H9 (cell line): ENCODE data around the gene RAI1. TPM values are rescaled to one million over a fixed set of nuclear protein-coding genes. Genes with fewer than 3 reads are reported as not detected.
A peak's percentile ranks its signal among the peaks of the same experiment; 100 is the strongest.

ENCODE experiments used
- DNase-seq: peaks from one replicate; pipeline ENCODE4 v3.0.0-alpha.2; 2017
- H2AFZ ChIP-seq: one replicate; pipeline ENCODE4 v1.6.1; 2013; ENCODE audit warnings: mild to moderate bottlenecking, low read length, control low read depth, moderate library complexity
- H2AK5ac ChIP-seq: 2 replicates; pipeline ENCODE4 v1.6.1; 2013; ENCODE audit warnings: low read length, control low read depth, mixed read lengths; ENCODE audit not compliant: insufficient read length
- H2BK120ac ChIP-seq: one replicate; pipeline ENCODE4 v1.6.1; 2013; ENCODE audit warnings: low read depth, mild to moderate bottlenecking, low read length, control low read depth, inconsistent platforms; ENCODE audit not compliant: poor library complexity, severe bottlenecking
- H2BK12ac ChIP-seq: 2 replicates; pipeline ENCODE4 v1.6.1; 2013; ENCODE audit warnings: low read length, control low read depth, mixed read lengths, low read depth; ENCODE audit not compliant: insufficient read length
- H2BK15ac ChIP-seq: 2 replicates; pipeline ENCODE4 v1.6.1; 2013; ENCODE audit warnings: low read depth, low read length, control low read depth
- H2BK20ac ChIP-seq: one replicate; pipeline ENCODE4 v1.6.1; 2013; ENCODE audit warnings: low read depth, mild to moderate bottlenecking, low read length, control low read depth, inconsistent platforms; ENCODE audit not compliant: poor library complexity, severe bottlenecking
- H2BK5ac ChIP-seq: 2 replicates; pipeline ENCODE4 v1.6.1; 2013; ENCODE audit warnings: low read length, control low read depth, mixed read lengths; ENCODE audit not compliant: insufficient read length
- H3K14ac ChIP-seq: 2 replicates; pipeline ENCODE4 v1.6.1; 2013; ENCODE audit warnings: low read length, control low read depth; ENCODE audit not compliant: insufficient read depth
- H3K18ac ChIP-seq: 2 replicates; pipeline ENCODE4 v1.6.1; 2013; ENCODE audit warnings: low read depth, mild to moderate bottlenecking, mixed read lengths, low read length, control low read depth; ENCODE audit not compliant: insufficient read length
- H3K23ac ChIP-seq: 2 replicates; pipeline ENCODE4 v1.6.1; 2013; ENCODE audit warnings: low read length, control low read depth, mixed read lengths, low read depth; ENCODE audit not compliant: insufficient read length
- H3K23me2 ChIP-seq: 2 replicates; pipeline ENCODE4 v1.6.1; 2013; ENCODE audit warnings: low read depth, mild to moderate bottlenecking, mixed read lengths, low read length, control low read depth; ENCODE audit not compliant: insufficient read length, poor library complexity, severe bottlenecking
- H3K27ac ChIP-seq: 2 replicates; pipeline ENCODE4 v1.5.1; 2013; ENCODE audit warnings: low read length, control low read depth, mixed read lengths, low read depth; ENCODE audit not compliant: insufficient read length
- H3K27me3 ChIP-seq: 2 replicates; pipeline ENCODE4 v1.6.1; 2013; ENCODE audit warnings: low read length, control low read depth, inconsistent platforms; ENCODE audit not compliant: insufficient read depth
- H3K4ac ChIP-seq: 2 replicates; pipeline ENCODE4 v1.6.1; 2013; ENCODE audit warnings: low read depth, mild to moderate bottlenecking, control low read depth, inconsistent platforms, low read length, moderate library complexity
- H3K4me1 ChIP-seq: 2 replicates; pipeline ENCODE4 v1.6.1; 2013; ENCODE audit warnings: low read length, control low read depth, inconsistent platforms; ENCODE audit not compliant: insufficient read depth
- H3K4me2 ChIP-seq: 2 replicates; pipeline ENCODE4 v1.6.1; 2013; ENCODE audit warnings: low read length, control low read depth, mixed read lengths; ENCODE audit not compliant: insufficient read length, insufficient read depth
- H3K56ac ChIP-seq: 2 replicates; pipeline ENCODE4 v1.6.1; 2013; ENCODE audit warnings: low read depth, mild to moderate bottlenecking, mixed read lengths, low read length, control low read depth; ENCODE audit not compliant: insufficient read length
- H3K79me1 ChIP-seq: 2 replicates; pipeline ENCODE4 v1.6.1; 2013; ENCODE audit warnings: low read depth, mild to moderate bottlenecking, moderate library complexity, low read length, control low read depth, inconsistent platforms; ENCODE audit not compliant: insufficient read depth, poor library complexity, severe bottlenecking
- H3K79me2 ChIP-seq: 2 replicates; pipeline ENCODE4 v1.6.1; 2013; ENCODE audit warnings: low read length, control low read depth, inconsistent platforms; ENCODE audit not compliant: insufficient read depth
- H3K9ac ChIP-seq: 2 replicates; pipeline ENCODE4 v1.6.1; 2013; ENCODE audit warnings: low read length, control low read depth, mixed read lengths; ENCODE audit not compliant: insufficient read length; ENCODE audit errors: extremely low read depth
- H3K9me3 ChIP-seq: one replicate; pipeline ENCODE4 v1.6.1; 2013; ENCODE audit warnings: low read depth, low read length, inconsistent platforms; ENCODE audit not compliant: control insufficient read depth
- H3T11ph ChIP-seq: one replicate; pipeline ENCODE4 v1.6.1; 2013; ENCODE audit warnings: mild to moderate bottlenecking, low read length, control low read depth, inconsistent platforms
- H4K20me1 ChIP-seq: one replicate; pipeline ENCODE4 v1.6.1; 2013; ENCODE audit not compliant: control insufficient read depth, insufficient read length, insufficient read depth
- H4K5ac ChIP-seq: 2 replicates; pipeline ENCODE4 v1.6.1; 2013; ENCODE audit warnings: low read depth, mild to moderate bottlenecking, mixed read lengths, low read length, control low read depth; ENCODE audit not compliant: insufficient read length
- H4K8ac ChIP-seq: replicated peaks from 2 replicates; pipeline ENCODE4 v1.6.1; 2013; ENCODE audit warnings: low read length, control low read depth, mixed read lengths, low read depth; ENCODE audit not compliant: insufficient read length
- H4K91ac ChIP-seq: 2 replicates; pipeline ENCODE4 v1.6.1; 2013; ENCODE audit warnings: low read depth, mild to moderate bottlenecking, moderate library complexity, mixed read lengths, low read length, control low read depth; ENCODE audit not compliant: insufficient read length
- H3K27ac Mint-ChIP-seq, 3 experiments: 2 replicates in 2 of 3; 3 replicates in 1 of 3; pipeline ENCODE4 v1.8.0; 2020 to 2021; ENCODE audit warnings: mixed read lengths in 3 of 3, mild to moderate bottlenecking in 1 of 3, moderate library complexity in 1 of 3
- H3K27me3 Mint-ChIP-seq: 2 replicates; pipeline ENCODE4 v1.8.0; 2021; ENCODE audit warnings: low read depth, mild to moderate bottlenecking, moderate library complexity, mixed read lengths
- H3K36me3 Mint-ChIP-seq, 3 experiments: 2 replicates in 2 of 3; 3 replicates in 1 of 3; pipeline ENCODE4 v1.8.0; 2020 to 2021; ENCODE audit warnings: low read depth in 3 of 3, mixed read lengths in 3 of 3; ENCODE audit not compliant: insufficient read depth in 1 of 3
- H3K4me1 Mint-ChIP-seq, 2 experiments: 2 replicates each; pipeline ENCODE4 v1.8.0; 2020; ENCODE audit warnings: mixed read lengths in 2 of 2
- H3K4me3 Mint-ChIP-seq, 2 experiments: 2 replicates in 1 of 2; 3 replicates in 1 of 2; pipeline ENCODE4 v1.8.0; 2020 to 2021; ENCODE audit warnings: mild to moderate bottlenecking in 2 of 2, mixed read lengths in 2 of 2, moderate library complexity in 1 of 2
- H3K9me3 Mint-ChIP-seq, 2 experiments: 2 replicates in 1 of 2; 3 replicates in 1 of 2; pipeline ENCODE4 v1.8.0; 2020; ENCODE audit warnings: mild to moderate bottlenecking in 2 of 2, mixed read lengths in 2 of 2, moderate library complexity in 1 of 2
- WGBS: extraction: QIAGEN DNeasy Blood & Tissue Kit; methylation state at CpG from one replicate; pipeline ENCODE4 v1.1.7; 2013; ENCODE audit warnings: missing lambda C conversion rate, low lambda C conversion rate, mixed read lengths; ENCODE audit not compliant: insufficient read length; ENCODE audit errors: extremely low coverage; 5-methylcytosine and 5-hydroxymethylcytosine counted together
- total RNA-seq: library from RNA; stranded (reverse); gene quantifications from 2 replicates; pipeline ENCODE4 v1.2.1, GENCODE V29; 2021
- TF ChIP-seq, protein P1 (sequence below): fragments of 200-600 bp; sonication (generic); conservative IDR thresholded peaks from 3 replicates; pipeline ENCODE4 v1.8.0; 2021; ENCODE audit warnings: antibody characterized with exemption, mild to moderate bottlenecking

Gene RAI1
- total RNA-seq, 1 experiment from 2014 or later = 1.5 TPM

DNA sequence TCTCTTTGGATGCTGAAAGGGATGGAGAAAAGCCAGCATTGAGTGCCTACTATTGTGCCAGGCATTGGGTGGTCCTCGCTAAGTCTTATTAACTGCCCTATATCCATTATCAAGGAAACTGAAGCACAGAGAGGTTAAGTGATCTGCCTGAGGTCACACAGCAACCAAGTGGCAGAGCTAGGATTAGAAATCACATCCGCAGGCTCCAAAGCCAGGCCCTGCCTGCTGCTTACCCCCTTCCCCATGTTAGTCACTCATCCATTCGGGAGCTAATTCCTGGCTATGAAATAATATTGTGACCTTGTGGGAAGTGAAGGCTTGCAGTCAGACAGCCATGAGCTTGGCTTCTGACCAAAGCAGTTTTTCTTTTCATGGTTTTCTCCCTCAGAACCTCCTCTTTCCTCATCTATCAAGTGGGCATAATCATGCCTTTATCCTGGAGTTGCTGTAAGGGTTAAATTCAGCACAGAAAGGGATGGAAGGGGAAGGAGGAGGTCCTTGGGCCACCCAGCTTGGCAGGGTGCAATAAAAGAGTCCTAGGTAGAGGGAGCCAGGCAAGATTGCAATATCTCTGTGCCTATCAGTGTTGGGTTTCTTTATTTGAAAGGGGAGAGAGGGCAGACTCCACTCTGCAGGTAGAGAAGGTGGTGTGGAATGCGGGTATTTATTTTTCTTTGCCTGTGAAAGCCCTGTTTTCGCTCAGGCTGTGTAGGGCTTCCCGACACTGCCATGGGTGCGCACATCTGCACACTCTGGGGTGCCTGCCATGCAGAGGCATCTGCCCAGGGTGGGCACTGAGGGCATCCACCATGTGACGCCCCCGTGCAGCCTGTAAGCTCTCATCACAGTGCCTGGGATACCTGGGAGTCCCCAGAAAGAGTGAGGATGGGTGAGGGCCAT lies 11.3 kb downstream of the RAI1 start:
- TF ChIP-seq, protein P1, sequence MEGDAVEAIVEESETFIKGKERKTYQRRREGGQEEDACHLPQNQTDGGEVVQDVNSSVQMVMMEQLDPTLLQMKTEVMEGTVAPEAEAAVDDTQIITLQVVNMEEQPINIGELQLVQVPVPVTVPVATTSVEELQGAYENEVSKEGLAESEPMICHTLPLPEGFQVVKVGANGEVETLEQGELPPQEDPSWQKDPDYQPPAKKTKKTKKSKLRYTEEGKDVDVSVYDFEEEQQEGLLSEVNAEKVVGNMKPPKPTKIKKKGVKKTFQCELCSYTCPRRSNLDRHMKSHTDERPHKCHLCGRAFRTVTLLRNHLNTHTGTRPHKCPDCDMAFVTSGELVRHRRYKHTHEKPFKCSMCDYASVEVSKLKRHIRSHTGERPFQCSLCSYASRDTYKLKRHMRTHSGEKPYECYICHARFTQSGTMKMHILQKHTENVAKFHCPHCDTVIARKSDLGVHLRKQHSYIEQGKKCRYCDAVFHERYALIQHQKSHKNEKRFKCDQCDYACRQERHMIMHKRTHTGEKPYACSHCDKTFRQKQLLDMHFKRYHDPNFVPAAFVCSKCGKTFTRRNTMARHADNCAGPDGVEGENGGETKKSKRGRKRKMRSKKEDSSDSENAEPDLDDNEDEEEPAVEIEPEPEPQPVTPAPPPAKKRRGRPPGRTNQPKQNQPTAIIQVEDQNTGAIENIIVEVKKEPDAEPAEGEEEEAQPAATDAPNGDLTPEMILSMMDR = no peak
- Mint-ChIP-seq H3K4me3 (0 out of 5 replicates have a peak overlapping the region, but pooled peaks of 1 of the 2 experiments have one; percentile 45), H3K36me3 (no peaks in the 10 kb centered on the region), H3K9me3 (no peaks in the 10 kb centered on the region), H3K27ac (peak overlapping the region in 1 of 3 experiments; percentile 98; a peak in 3 of 7 replicates), H3K27me3 (peaks cover 93% of the 10 kb centered on the region), H3K4me1 (peaks cover 16 to 38% of the 10 kb centered on the region in 2 experiments)
- Histone ChIP-seq H2AK5ac (no peak overlapping the region), H2BK15ac (no peak overlapping the region), H4K5ac (no peak overlapping the region), H3K27me3 (peaks cover 22% of the 10 kb centered on the region; the same call in 1 of the 2 replicates), H2AFZ (no peak overlapping the region), H3K56ac (no peak overlapping the region), H2BK20ac (no peak overlapping the region), H3K4me2 (no peak overlapping the region), H3K79me1 (no peaks in the 10 kb centered on the region), H4K20me1 (no peaks in the 10 kb centered on the region), H3T11ph (no peak overlapping the region), H3K14ac (no peak overlapping the region), H2BK12ac (no peak overlapping the region), H2BK120ac (no peak overlapping the region), H3K9ac (no peak overlapping the region), H4K91ac (no peak overlapping the region), H2BK5ac (no peak overlapping the region), H3K18ac (no peak overlapping the region), H3K23ac (no peak overlapping the region), H3K4ac (no peak overlapping the region), H3K27ac (no peak overlapping the region), H3K79me2 (no peaks in the 10 kb centered on the region), H3K4me1 (peaks cover 3% of the 10 kb centered on the region; the same call in 1 of the 2 replicates), H3K9me3 (no peaks in the 10 kb centered on the region), H3K23me2 (peaks cover 5% of the 10 kb centered on the region), H4K8ac (no peak overlapping the region)
- no CpG with 5 or more reads among the region's 9 CpGs for WGBS
- DNase-seq = no peak
